Measurements from ENCODE around the gene MYOM1.
A peak's percentile ranks its signal among the peaks of the same experiment; 100 is the strongest.
"Not testable (repeated sequence)": the region's sequence is repeated elsewhere in the genome, so short reads cannot be mapped to it uniquely, and the experiment has no call there.

Gene MYOM1

GRCh38 chr18:3214855-3215637 lies 4.7 kb downstream of the MYOM1 start:
- Histone ChIP-seq H3K36me3 (ENCODE audit: control insufficient read depth in 1 of 2, insufficient read depth in 2 of 2, low read length in 2 of 2) (peaks cover 0 to 11% of the 10 kb centered on the region in 2 donors), H3K4me3 (ENCODE audit: low read depth in 1 of 2, low read length in 2 of 2) (no peak overlapping the region), H3K27ac (ENCODE audit: low read length) (no peak overlapping the region), H3K27me3 (ENCODE audit: low read depth, low read length) (no peaks in the 10 kb centered on the region), H3K4me1 (ENCODE audit: control insufficient read depth in 1 of 2, insufficient read depth in 2 of 2, low read length in 2 of 2) (peaks cover 16 to 33% of the 10 kb centered on the region in 2 donors), H3K9me3 (ENCODE audit: control insufficient read depth in 1 of 2, low read length in 2 of 2) (no peaks in the 10 kb centered on the region)

DNA sequence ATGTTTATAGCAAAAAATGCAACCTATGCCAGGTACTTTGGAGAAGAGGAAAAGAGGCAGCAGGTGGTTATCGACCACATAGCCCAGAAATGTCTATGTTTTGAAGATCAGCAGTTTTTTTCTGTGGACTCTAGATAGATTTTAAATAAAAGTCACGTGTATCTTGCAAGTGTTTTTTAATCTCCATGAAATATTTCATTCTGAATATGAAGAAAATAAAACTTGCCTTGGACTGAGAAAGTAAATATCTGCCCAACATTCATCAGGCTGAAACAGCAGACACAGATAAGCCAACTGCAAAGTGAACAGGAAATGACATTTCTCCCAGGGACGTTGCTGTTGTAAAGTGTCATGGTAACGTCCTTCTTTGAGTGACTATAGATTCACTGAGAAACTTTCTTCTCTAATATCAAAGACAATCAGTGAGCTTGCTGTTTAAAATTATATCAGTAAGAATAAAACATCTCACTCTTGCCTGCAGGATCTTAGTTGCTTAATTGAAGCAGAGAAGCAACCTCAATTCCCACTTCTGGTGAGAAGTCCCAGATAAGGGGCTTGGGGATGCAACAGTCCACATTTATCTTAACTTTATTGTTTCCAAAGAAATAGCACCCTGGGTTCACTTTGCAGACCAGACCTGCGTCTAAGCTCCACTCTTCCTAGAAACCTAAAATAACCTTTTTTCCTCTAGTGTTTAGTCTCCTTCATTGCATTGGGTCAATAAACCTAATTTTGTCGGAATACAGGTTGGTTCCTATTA lies 6.3 kb downstream of the MYOM1 start:
- peaks cover 0 to 11% of the 10 kb centered on the region in 2 donors for H3K36me3 ChIP-seq (ENCODE audit: control insufficient read depth in 1 of 2, insufficient read depth in 2 of 2, low read length in 2 of 2)
- peaks cover 16 to 33% of the 10 kb centered on the region in 2 donors for H3K4me1 ChIP-seq (ENCODE audit: control insufficient read depth in 1 of 2, insufficient read depth in 2 of 2, low read length in 2 of 2)
- no peak overlapping the region for H3K4me3 ChIP-seq (ENCODE audit: low read depth in 1 of 2, low read length in 2 of 2)
- no peak overlapping the region for H3K27ac ChIP-seq (ENCODE audit: low read length)
- no peaks in the 10 kb centered on the region for H3K9me3 ChIP-seq (ENCODE audit: control insufficient read depth in 1 of 2, low read length in 2 of 2)
- no peaks in the 10 kb centered on the region for H3K27me3 ChIP-seq (ENCODE audit: low read depth, low read length)

GRCh38 chr18:3212657-3213056 lies 7.1 kb downstream of the MYOM1 start:
- no peak overlapping the region for H3K4me3 ChIP-seq (ENCODE audit: low read depth in 1 of 2, low read length in 2 of 2)
- H3K36me3 ChIP-seq (ENCODE audit: control insufficient read depth in 1 of 2, insufficient read depth in 2 of 2, low read length in 2 of 2): peaks cover 0 to 11% of the 10 kb centered on the region in 2 donors
- H3K27ac ChIP-seq (ENCODE audit: low read length): no peak overlapping the region
- H3K4me1 ChIP-seq (ENCODE audit: control insufficient read depth in 1 of 2, insufficient read depth in 2 of 2, low read length in 2 of 2): peaks cover 16 to 33% of the 10 kb centered on the region in 2 donors
- no peaks in the 10 kb centered on the region for H3K27me3 ChIP-seq (ENCODE audit: low read depth, low read length)
- no peaks in the 10 kb centered on the region for H3K9me3 ChIP-seq (ENCODE audit: control insufficient read depth in 1 of 2, low read length in 2 of 2)

DNA sequence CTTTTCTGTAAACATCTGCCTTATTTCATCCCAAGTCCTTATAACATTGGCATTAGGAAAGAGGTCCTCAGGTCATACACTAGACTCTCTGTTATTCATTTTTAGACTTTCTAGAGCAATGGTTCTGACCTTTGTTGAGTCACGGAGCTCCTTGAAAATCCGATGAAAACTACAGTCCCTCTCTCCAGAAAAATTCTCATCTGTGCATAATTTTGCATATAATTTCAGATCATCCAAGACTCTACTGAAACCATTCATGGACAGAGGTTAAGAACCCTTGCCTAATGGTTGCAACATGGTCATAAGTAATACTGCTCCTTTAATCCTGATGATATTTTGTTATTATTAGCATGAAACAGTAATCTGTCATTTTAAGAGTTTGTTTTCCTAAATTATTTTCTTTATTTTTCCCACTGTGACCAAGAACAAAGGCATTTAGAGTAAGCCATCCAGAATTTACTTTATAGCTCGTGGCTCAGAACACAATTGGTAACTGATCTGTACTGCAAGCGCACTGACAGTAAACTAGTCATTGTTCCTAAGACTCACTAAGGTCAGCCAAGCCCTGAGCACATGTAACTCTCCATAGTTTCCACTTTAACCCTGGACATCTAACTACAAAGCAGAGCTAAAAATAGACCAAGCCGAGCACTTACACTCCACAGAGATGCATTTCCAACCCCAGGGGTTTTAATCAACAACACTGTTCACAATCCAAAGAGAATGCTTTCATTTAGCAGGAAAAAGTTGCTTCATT lies 8.4 kb downstream of the MYOM1 start:
- peak overlapping the region; percentile 57 for H3K27ac ChIP-seq (ENCODE audit: low read length)
- H3K4me1 ChIP-seq (ENCODE audit: control insufficient read depth in 1 of 2, insufficient read depth in 2 of 2, low read length in 2 of 2): peaks cover 16 to 30% of the 10 kb centered on the region in 2 donors

GRCh38 chr18:3209859-3210569 lies 9.8 kb downstream of the MYOM1 start:
- Histone ChIP-seq H3K27me3 (ENCODE audit: low read depth, low read length) (no peaks in the 10 kb centered on the region), H3K4me3 (ENCODE audit: low read depth in 1 of 2, low read length in 2 of 2) (no peak overlapping the region), H3K9me3 (ENCODE audit: control insufficient read depth in 1 of 2, low read length in 2 of 2) (peaks cover 0 to 2% of the 10 kb centered on the region in 2 donors), H3K4me1 (ENCODE audit: control insufficient read depth in 1 of 2, insufficient read depth in 2 of 2, low read length in 2 of 2) (peaks cover 16 to 30% of the 10 kb centered on the region in 2 donors), H3K27ac (ENCODE audit: low read length) (no peak overlapping the region), H3K36me3 (ENCODE audit: control insufficient read depth in 1 of 2, insufficient read depth in 2 of 2, low read length in 2 of 2) (peaks cover 0 to 17% of the 10 kb centered on the region in 2 donors)

More for the DNA sequence above, 8.4 kb downstream of the MYOM1 start:
- H3K27me3 ChIP-seq (ENCODE audit: low read depth, low read length): no peaks in the 10 kb centered on the region
- H3K36me3 ChIP-seq (ENCODE audit: control insufficient read depth in 1 of 2, insufficient read depth in 2 of 2, low read length in 2 of 2): peaks cover 0 to 11% of the 10 kb centered on the region in 2 donors
- no peaks in the 10 kb centered on the region for H3K9me3 ChIP-seq (ENCODE audit: control insufficient read depth in 1 of 2, low read length in 2 of 2)
- H3K4me3 ChIP-seq (ENCODE audit: low read depth in 1 of 2, low read length in 2 of 2): no peak overlapping the region

- no peak overlapping the region for H3K27ac ChIP-seq (ENCODE audit: low read length)
- H3K9me3 ChIP-seq (ENCODE audit: control insufficient read depth in 1 of 2, low read length in 2 of 2): peaks cover 0 to 4% of the 10 kb centered on the region in 2 donors
- H3K27me3 ChIP-seq (ENCODE audit: low read depth, low read length): no peaks in the 10 kb centered on the region
- H3K36me3 ChIP-seq (ENCODE audit: control insufficient read depth in 1 of 2, insufficient read depth in 2 of 2, low read length in 2 of 2): peaks cover 0 to 8% of the 10 kb centered on the region in 2 donors
- peaks cover 9 to 15% of the 10 kb centered on the region in 2 donors for H3K4me1 ChIP-seq (ENCODE audit: control insufficient read depth in 1 of 2, insufficient read depth in 2 of 2, low read length in 2 of 2)
- H3K4me3 ChIP-seq (ENCODE audit: low read depth in 1 of 2, low read length in 2 of 2): no peak overlapping the region
These were observed 12.2 kb downstream of the MYOM1 start for GRCh38 chr18:3207565-3207964.

DNA sequence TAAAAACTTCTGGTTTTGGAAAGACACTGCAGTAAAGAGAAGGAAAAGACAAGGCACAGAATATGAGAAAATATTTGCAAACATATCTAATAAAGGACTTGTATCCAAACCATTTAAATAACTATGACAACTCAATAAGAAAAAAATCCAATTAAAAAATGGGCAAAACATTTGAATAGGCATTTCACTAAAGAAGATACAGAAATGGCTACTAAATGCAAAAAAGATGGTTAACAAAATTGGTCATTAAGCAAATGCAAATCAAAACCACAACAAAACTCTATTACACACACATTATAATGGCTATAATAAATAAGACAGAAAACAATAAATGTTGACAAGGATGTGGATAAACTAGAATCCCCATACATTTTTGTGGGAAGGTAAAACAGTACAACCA lies 14.5 kb downstream of the MYOM1 start:
- H3K9me3 ChIP-seq (ENCODE audit: control insufficient read depth in 1 of 2, low read length in 2 of 2): peaks cover 0 to 5% of the 10 kb centered on the region in 2 donors
- H3K36me3 ChIP-seq (ENCODE audit: control insufficient read depth in 1 of 2, insufficient read depth in 2 of 2, low read length in 2 of 2): peaks cover 0 to 8% of the 10 kb centered on the region in 2 donors
- no peaks in the 10 kb centered on the region for H3K27me3 ChIP-seq (ENCODE audit: low read depth, low read length)
- no peak overlapping the region for H3K27ac ChIP-seq (ENCODE audit: low read length)
- H3K4me1 ChIP-seq (ENCODE audit: control insufficient read depth in 1 of 2, insufficient read depth in 2 of 2, low read length in 2 of 2): no peaks in the 10 kb centered on the region
- H3K4me3 ChIP-seq (ENCODE audit: low read depth in 1 of 2, low read length in 2 of 2): no peak overlapping the region

GRCh38 chr18:3199942-3200645 lies 19.7 kb downstream of the MYOM1 start:
- H3K9me3 ChIP-seq (ENCODE audit: control insufficient read depth in 1 of 2, low read length in 2 of 2): peaks cover 0 to 3% of the 10 kb centered on the region in 2 donors
- no peak overlapping the region for H3K27ac ChIP-seq (ENCODE audit: low read length)
- no peak overlapping the region for H3K4me3 ChIP-seq (ENCODE audit: low read depth in 1 of 2, low read length in 2 of 2)
- H3K36me3 ChIP-seq (ENCODE audit: control insufficient read depth in 1 of 2, insufficient read depth in 2 of 2, low read length in 2 of 2): no peaks in the 10 kb centered on the region
- no peaks in the 10 kb centered on the region for H3K27me3 ChIP-seq (ENCODE audit: low read depth, low read length)
- H3K4me1 ChIP-seq (ENCODE audit: control insufficient read depth in 1 of 2, insufficient read depth in 2 of 2, low read length in 2 of 2): no peaks in the 10 kb centered on the region

DNA sequence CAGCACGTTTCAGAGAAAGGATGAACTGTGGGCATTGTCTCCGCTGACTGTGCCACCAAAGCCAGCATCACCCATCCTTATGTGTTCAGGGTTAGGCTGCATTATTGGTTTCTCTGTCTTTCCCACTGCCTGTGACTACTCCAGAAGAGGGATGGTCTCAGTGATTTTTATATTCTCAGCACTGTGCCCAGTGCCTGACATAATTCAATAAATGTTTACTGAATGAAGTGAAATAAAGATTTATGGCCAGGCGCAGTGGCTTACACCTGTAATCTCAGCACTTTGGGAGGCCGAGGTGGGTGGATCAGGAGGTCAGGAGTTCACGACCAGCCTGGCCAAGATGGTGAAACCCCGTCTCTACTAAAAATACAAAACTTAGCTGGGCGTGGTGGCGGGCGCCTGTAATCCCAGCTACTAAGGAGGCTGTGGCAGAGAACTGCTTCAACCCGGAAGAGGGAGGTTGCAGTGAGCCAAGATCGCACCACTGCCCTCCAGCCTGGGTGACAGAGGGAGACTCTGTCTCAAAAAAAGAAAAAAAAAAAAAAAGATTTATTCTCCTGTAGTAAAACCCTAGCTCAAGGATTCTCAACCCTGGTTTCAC lies 21.4 kb downstream of the MYOM1 start:
- not testable (repeated sequence) for H3K4me1 ChIP-seq (ENCODE audit: control insufficient read depth in 1 of 2, insufficient read depth in 2 of 2, low read length in 2 of 2); H3K4me3 ChIP-seq (ENCODE audit: low read depth in 1 of 2, low read length in 2 of 2); H3K36me3 ChIP-seq (ENCODE audit: control insufficient read depth in 1 of 2, insufficient read depth in 2 of 2, low read length in 2 of 2); H3K27ac ChIP-seq (ENCODE audit: low read length); H3K27me3 ChIP-seq (ENCODE audit: low read depth, low read length); H3K9me3 ChIP-seq (ENCODE audit: control insufficient read depth in 1 of 2, low read length in 2 of 2)

DNA sequence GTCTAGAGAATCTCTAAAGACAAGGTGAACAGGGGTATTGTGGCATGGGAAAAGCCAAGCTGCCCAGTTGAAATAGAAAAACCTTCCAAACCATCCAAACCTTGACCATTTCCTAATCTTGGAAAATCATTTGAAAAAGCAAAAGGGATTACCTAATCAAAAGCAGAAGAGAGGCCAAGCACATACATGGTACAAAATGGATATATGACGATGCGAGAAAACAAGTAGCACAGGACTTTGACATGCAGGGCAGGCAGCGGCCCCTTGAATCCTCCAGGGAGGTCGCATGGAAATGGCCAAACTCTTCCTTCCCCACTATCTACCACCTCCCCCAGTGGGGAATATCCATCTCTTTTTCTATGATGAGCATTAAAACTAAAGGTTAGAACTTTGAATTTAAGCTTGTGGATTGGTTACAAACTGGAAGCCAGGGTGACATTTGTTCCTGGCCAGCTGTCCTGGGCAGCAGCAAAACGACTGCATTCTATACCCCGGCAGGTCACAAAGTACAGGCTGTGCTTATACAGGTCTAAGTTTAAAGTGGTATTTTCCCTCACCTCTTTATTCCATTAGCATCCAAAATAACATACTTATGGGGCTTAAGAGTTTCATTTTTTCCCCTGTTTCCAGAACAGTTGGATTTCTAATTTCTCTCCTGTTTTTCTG lies 24.7 kb downstream of the MYOM1 start:
- no peak overlapping the region for H3K4me3 ChIP-seq (ENCODE audit: low read depth in 1 of 2, low read length in 2 of 2)
- no peak overlapping the region for H3K27ac ChIP-seq (ENCODE audit: low read length)
- no peaks in the 10 kb centered on the region for H3K4me1 ChIP-seq (ENCODE audit: control insufficient read depth in 1 of 2, insufficient read depth in 2 of 2, low read length in 2 of 2)
- no peaks in the 10 kb centered on the region for H3K27me3 ChIP-seq (ENCODE audit: low read depth, low read length)
- H3K9me3 ChIP-seq (ENCODE audit: control insufficient read depth in 1 of 2, low read length in 2 of 2): no peaks in the 10 kb centered on the region
- no peaks in the 10 kb centered on the region for H3K36me3 ChIP-seq (ENCODE audit: control insufficient read depth in 1 of 2, insufficient read depth in 2 of 2, low read length in 2 of 2)
